ENCODE results near the gene PNMA8B.
A peak's percentile ranks its signal among the peaks of the same experiment; 100 is the strongest.

PNMA8B gene

GRCh38 chr19:46533078-46533620 lies 37.5 kb upstream of the PNMA8B start:
- H3K27ac ChIP-seq (ENCODE audit: low read depth, low read length) = no peak overlapping the region
- no peaks in the 10 kb centered on the region for H4K20me1 ChIP-seq (ENCODE audit: control insufficient read depth, insufficient read depth, low read depth, low read length)
- no peaks in the 10 kb centered on the region for H3K79me2 ChIP-seq (ENCODE audit: control insufficient read depth, low read length)
- H3K27me3 ChIP-seq (ENCODE audit: control insufficient read depth, low read length) = 0 out of 2 replicates have a peak, but pooled peaks cover 3% of the 10 kb centered on the region
- H3K36me3 ChIP-seq (ENCODE audit: control insufficient read depth, low read length) = no peaks in the 10 kb centered on the region
- no peaks in the 10 kb centered on the region for H3K9me2 ChIP-seq (replicated peaks; ENCODE audit: control insufficient read depth, low read length)
- H3F3A ChIP-seq (ENCODE audit: control insufficient read depth, insufficient read depth) = no peaks in the 10 kb centered on the region
- TF ChIP-seq CTCF (IDR thresholded peaks at IDR 0.05; ENCODE audit: low read depth, low read length, poor library complexity, severe bottlenecking) (no peak), EZH2phosphoT487 (IDR thresholded peaks at IDR 0.05; ENCODE audit: borderline replicate concordance, low read length) (no peak)
- peaks cover 14% of the 10 kb centered on the region for H3K4me1 ChIP-seq (ENCODE audit: control insufficient read depth, low read length)
- H3K4me3 ChIP-seq (ENCODE audit: low read length) = no peak overlapping the region
- no peak overlapping the region for H3K4me2 ChIP-seq (ENCODE audit: low read length)
- no peaks in the 10 kb centered on the region for H3K9me3 ChIP-seq (ENCODE audit: control insufficient read depth, insufficient read depth, low read length)

- Histone ChIP-seq H3K4me2 (ENCODE audit: low read length) (peak overlapping the region; percentile 45), H3K9me3 (ENCODE audit: control insufficient read depth, insufficient read depth, low read length) (no peaks in the 10 kb centered on the region), H3K4me1 (ENCODE audit: control insufficient read depth, low read length) (peaks cover 14% of the 10 kb centered on the region), H3K9me2 (replicated peaks; ENCODE audit: control insufficient read depth, low read length) (no peaks in the 10 kb centered on the region), H3K27ac (ENCODE audit: low read depth, low read length) (no peak overlapping the region), H4K20me1 (ENCODE audit: control insufficient read depth, insufficient read depth, low read depth, low read length) (no peaks in the 10 kb centered on the region), H3F3A (ENCODE audit: control insufficient read depth, insufficient read depth) (no peaks in the 10 kb centered on the region), H3K36me3 (ENCODE audit: control insufficient read depth, low read length) (no peaks in the 10 kb centered on the region), H3K4me3 (ENCODE audit: low read length) (peak overlapping the region; percentile 8; the same call in 1 of the 2 replicates), H3K27me3 (ENCODE audit: control insufficient read depth, low read length) (no peaks in the 10 kb centered on the region), H3K79me2 (ENCODE audit: control insufficient read depth, low read length) (no peaks in the 10 kb centered on the region)
- TF ChIP-seq EZH2phosphoT487 (IDR thresholded peaks at IDR 0.05; ENCODE audit: borderline replicate concordance, low read length) (no peak), CTCF (IDR thresholded peaks at IDR 0.05; ENCODE audit: low read depth, low read length, poor library complexity, severe bottlenecking) (no peak)
Measured at GRCh38 chr19:46530636-46531035, 35.0 kb upstream of the PNMA8B start.

- Histone ChIP-seq H3K27me3 (ENCODE audit: control insufficient read depth, low read length) (no peaks in the 10 kb centered on the region), H3F3A (ENCODE audit: control insufficient read depth, insufficient read depth) (no peaks in the 10 kb centered on the region), H3K27ac (ENCODE audit: low read depth, low read length) (no peak overlapping the region), H3K9me3 (ENCODE audit: control insufficient read depth, insufficient read depth, low read length) (no peaks in the 10 kb centered on the region), H3K4me2 (ENCODE audit: low read length) (peak overlapping the region; percentile 45), H4K20me1 (ENCODE audit: control insufficient read depth, insufficient read depth, low read depth, low read length) (no peaks in the 10 kb centered on the region), H3K79me2 (ENCODE audit: control insufficient read depth, low read length) (no peaks in the 10 kb centered on the region), H3K4me1 (ENCODE audit: control insufficient read depth, low read length) (peaks cover 16% of the 10 kb centered on the region), H3K9me2 (replicated peaks; ENCODE audit: control insufficient read depth, low read length) (no peaks in the 10 kb centered on the region), H3K36me3 (ENCODE audit: control insufficient read depth, low read length) (no peaks in the 10 kb centered on the region), H3K4me3 (ENCODE audit: low read length) (peak overlapping the region; percentile 8)
- no peak for TF ChIP-seq EZH2phosphoT487 (IDR thresholded peaks at IDR 0.05; ENCODE audit: borderline replicate concordance, low read length)
- peak; percentile 91 for TF ChIP-seq CTCF (IDR thresholded peaks at IDR 0.05; ENCODE audit: low read depth, low read length, poor library complexity, severe bottlenecking)
Measured at GRCh38 chr19:46529622-46530451, 34.2 kb upstream of the PNMA8B start.
